Measurements from ENCODE around the gene NIBAN1.

The NIBAN1 gene

GRCh38 chr1:184974056-184974836, at the start of gene NIBAN1:
Gene NIBAN1 (minus strand): TSS chr1:184974508. CDS start chr1:184974356, 152 bp downstream.
- H4K20me1 ChIP-seq (ENCODE audit: low read depth, low read length): no peaks in the 10 kb centered on the region
- no peaks in the 10 kb centered on the region for H3K79me2 ChIP-seq (ENCODE audit: insufficient read depth, low read length)
- peak within 1 kb of the TSS; percentile 44 for H3K9ac ChIP-seq (ENCODE audit: low read length)
- H3K9me2 ChIP-seq (replicated peaks; ENCODE audit: insufficient read depth, low read length): no peaks in the 10 kb centered on the region
- H3F3A ChIP-seq (ENCODE audit: insufficient read depth): no peaks in the 10 kb centered on the region
- no peaks in the 10 kb centered on the region for H3K9me3 ChIP-seq (ENCODE audit: insufficient read depth, low read length)
- no peaks in the 10 kb centered on the region for H3K27me3 ChIP-seq (ENCODE audit: low read length)
- H3K36me3 ChIP-seq (ENCODE audit: low read length): no peaks in the 10 kb centered on the region
- no peak within 1 kb of the TSS for H3K27ac ChIP-seq (ENCODE audit: low read depth, low read length)
- H3K4me2 ChIP-seq (ENCODE audit: low read depth, low read length, poor library complexity, severe bottlenecking): peak within 1 kb of the TSS; percentile 67
- no peak for TF ChIP-seq EZH2phosphoT487 (conservative IDR thresholded peaks at IDR 0.05; ENCODE audit: low read length)
- TF ChIP-seq, protein P1, sequence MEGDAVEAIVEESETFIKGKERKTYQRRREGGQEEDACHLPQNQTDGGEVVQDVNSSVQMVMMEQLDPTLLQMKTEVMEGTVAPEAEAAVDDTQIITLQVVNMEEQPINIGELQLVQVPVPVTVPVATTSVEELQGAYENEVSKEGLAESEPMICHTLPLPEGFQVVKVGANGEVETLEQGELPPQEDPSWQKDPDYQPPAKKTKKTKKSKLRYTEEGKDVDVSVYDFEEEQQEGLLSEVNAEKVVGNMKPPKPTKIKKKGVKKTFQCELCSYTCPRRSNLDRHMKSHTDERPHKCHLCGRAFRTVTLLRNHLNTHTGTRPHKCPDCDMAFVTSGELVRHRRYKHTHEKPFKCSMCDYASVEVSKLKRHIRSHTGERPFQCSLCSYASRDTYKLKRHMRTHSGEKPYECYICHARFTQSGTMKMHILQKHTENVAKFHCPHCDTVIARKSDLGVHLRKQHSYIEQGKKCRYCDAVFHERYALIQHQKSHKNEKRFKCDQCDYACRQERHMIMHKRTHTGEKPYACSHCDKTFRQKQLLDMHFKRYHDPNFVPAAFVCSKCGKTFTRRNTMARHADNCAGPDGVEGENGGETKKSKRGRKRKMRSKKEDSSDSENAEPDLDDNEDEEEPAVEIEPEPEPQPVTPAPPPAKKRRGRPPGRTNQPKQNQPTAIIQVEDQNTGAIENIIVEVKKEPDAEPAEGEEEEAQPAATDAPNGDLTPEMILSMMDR (IDR thresholded peaks at IDR 0.05; ENCODE audit: insufficient read depth, low read length, poor library complexity, severe bottlenecking): no peak
- peak within 1 kb of the TSS; percentile 46 for H3K4me3 ChIP-seq (ENCODE audit: insufficient read depth, low read length, poor library complexity, severe bottlenecking)
- H2AFZ ChIP-seq (ENCODE audit: low read depth, low read length, severe bottlenecking): peak within 1 kb of the TSS; percentile 24

DNA sequence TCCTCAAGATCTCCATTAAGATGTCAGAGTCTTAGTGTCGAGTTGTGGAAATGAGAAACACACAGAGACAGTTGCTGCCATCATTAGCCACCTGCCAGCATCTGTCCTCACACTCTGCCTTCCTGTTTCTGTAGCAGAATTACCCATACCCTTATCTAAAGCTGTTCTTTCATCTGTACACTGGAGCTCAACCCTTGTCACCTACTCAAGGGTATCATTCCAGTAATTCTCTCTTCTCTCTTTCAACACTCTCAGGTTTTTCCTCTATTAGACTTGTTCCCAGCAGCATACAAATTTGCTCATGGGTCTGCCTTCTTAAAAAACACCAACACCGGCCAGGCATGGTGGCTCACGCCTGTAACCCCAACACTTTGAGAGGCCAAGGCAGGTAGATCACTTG, 43.7 kb upstream of the NIBAN1 start:
- Histone ChIP-seq H3K27me3 (ENCODE audit: low read length) (no peaks in the 10 kb centered on the region), H3K79me2 (ENCODE audit: insufficient read depth, low read length) (no peaks in the 10 kb centered on the region), H3K9ac (ENCODE audit: low read length) (no peak overlapping the region), H4K20me1 (ENCODE audit: low read depth, low read length) (no peaks in the 10 kb centered on the region), H3K9me3 (ENCODE audit: insufficient read depth, low read length) (no peaks in the 10 kb centered on the region), H3K9me2 (replicated peaks; ENCODE audit: insufficient read depth, low read length) (no peaks in the 10 kb centered on the region), H3K36me3 (ENCODE audit: low read length) (no peaks in the 10 kb centered on the region), H2AFZ (ENCODE audit: low read depth, low read length, severe bottlenecking) (no peak overlapping the region), H3F3A (ENCODE audit: insufficient read depth) (no peaks in the 10 kb centered on the region), H3K27ac (ENCODE audit: low read depth, low read length) (no peak overlapping the region), H3K4me2 (ENCODE audit: low read depth, low read length, poor library complexity, severe bottlenecking) (no peak overlapping the region), H3K4me3 (ENCODE audit: insufficient read depth, low read length, poor library complexity, severe bottlenecking) (no peak overlapping the region)
- no peak for TF ChIP-seq EZH2phosphoT487 (conservative IDR thresholded peaks at IDR 0.05; ENCODE audit: low read length)
- TF ChIP-seq, protein P1 (IDR thresholded peaks at IDR 0.05; ENCODE audit: insufficient read depth, low read length, poor library complexity, severe bottlenecking): no peak

GRCh38 chr1:185017338-185017737, 43.0 kb upstream of the NIBAN1 start:
- TF ChIP-seq, protein P1 (IDR thresholded peaks at IDR 0.05; ENCODE audit: insufficient read depth, low read length, poor library complexity, severe bottlenecking): no peak
- TF ChIP-seq EZH2phosphoT487 (conservative IDR thresholded peaks at IDR 0.05; ENCODE audit: low read length): no peak
- H3K9me3 ChIP-seq (ENCODE audit: insufficient read depth, low read length): no peaks in the 10 kb centered on the region
- H3K9ac ChIP-seq (ENCODE audit: low read length): no peak overlapping the region
- H3K4me2 ChIP-seq (ENCODE audit: low read depth, low read length, poor library complexity, severe bottlenecking): no peak overlapping the region
- no peaks in the 10 kb centered on the region for H3K27me3 ChIP-seq (ENCODE audit: low read length)
- H3K4me3 ChIP-seq (ENCODE audit: insufficient read depth, low read length, poor library complexity, severe bottlenecking): no peak overlapping the region
- H2AFZ ChIP-seq (ENCODE audit: low read depth, low read length, severe bottlenecking): no peak overlapping the region
- H3K9me2 ChIP-seq (replicated peaks; ENCODE audit: insufficient read depth, low read length): no peaks in the 10 kb centered on the region
- H3K27ac ChIP-seq (ENCODE audit: low read depth, low read length): no peak overlapping the region
- no peaks in the 10 kb centered on the region for H3K36me3 ChIP-seq (ENCODE audit: low read length)
- H3K79me2 ChIP-seq (ENCODE audit: insufficient read depth, low read length): no peaks in the 10 kb centered on the region
- no peaks in the 10 kb centered on the region for H4K20me1 ChIP-seq (ENCODE audit: low read depth, low read length)
- H3F3A ChIP-seq (ENCODE audit: insufficient read depth): no peaks in the 10 kb centered on the region

Data from SU-DHL-6 (cell line).